Activated CD4-positive, alpha-beta T cell treated with anti-CD3 and anti-CD28 coated beads for 1 hour (primary cell): ENCODE data around the gene MYOC.
"Not testable (repeated sequence)": the region's sequence is repeated elsewhere in the genome, so short reads cannot be mapped to it uniquely, and the experiment has no call there.

ENCODE experiments used
- DNase-seq: peaks from one replicate; pipeline ENCODE4 v3.0.0-alpha.2; 2020

Gene MYOC

DNA sequence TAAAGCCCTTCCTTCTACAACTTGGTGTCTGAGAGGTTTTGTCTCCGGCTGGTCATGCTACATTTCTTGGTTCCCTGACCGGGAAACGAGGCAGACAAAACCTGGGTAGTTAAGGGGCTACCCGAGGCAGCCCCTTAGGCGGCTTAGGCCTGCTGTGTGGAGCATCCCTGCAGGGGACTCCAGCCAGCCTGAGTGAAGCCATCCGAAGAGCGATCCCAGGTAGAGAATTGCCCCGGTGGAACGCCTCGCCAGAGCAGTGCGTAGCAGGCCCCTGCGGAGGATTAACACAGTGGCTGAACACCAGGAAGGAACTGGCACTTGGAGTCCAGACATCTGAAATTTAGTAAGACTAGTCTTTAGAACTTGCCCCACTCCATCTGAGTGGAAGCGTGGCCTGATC, 51.6 kb downstream of the MYOC start:
- no peak for DNase-seq

DNA sequence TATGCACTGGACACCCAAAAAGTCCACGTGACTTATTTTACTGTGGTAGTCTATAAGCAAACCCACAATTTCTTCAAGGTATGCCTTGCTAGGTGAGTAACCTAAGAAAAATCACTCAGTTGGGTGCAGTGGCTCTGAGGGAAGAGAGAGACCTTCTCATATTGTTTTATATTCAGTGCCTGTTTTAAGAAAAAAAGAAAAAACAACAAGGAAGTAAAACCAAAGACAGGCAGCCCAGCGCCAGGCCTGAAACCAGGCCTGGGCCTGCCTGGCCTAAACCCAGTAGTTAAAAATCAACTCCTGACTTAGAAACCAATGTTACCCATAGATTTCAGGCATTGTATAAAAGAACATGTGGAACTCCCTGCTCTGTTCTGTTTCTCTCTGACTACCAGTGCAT, 52.2 kb downstream of the MYOC start:
- not testable (repeated sequence) for DNase-seq

DNA sequence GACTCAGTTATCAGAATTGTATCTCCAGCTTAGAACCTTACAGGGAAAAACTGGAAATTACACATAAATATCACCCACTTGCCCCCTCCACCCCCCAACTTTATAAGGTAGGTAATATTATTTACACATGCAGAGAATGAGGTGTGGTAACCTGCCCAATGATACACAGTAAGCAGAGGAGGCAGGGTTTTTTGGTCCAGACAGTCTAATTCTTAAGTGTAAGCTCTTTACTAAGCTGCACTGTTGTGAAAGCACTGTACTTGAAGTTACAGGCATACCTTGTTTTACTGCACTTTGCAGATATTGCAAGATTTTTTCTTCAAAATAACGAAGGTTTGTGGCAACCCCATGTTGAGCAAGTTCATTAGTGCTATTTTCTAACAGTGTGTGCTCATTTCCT, 55.3 kb downstream of the MYOC start:
- DNase-seq = no peak

DNA sequence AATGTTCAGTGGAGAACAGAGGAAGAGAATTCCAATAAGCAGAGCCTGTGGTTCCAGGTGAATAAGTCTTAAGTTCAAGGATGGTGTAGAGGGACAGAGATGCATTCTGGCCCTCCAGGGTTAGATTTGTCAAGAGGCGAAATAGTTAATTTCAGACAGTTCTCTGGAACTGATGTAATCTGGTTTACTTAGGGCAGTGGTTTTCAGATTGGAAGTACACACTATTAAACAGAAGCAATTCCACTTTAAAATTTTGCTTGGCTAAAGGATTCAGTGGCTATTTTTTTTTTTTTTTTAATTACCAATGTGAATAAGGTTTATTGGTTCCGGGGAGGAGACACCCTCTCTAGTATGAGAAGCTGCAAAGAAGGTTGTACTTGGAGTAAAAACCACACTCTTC, 55.8 kb downstream of the MYOC start:
- no peak for DNase-seq

DNA sequence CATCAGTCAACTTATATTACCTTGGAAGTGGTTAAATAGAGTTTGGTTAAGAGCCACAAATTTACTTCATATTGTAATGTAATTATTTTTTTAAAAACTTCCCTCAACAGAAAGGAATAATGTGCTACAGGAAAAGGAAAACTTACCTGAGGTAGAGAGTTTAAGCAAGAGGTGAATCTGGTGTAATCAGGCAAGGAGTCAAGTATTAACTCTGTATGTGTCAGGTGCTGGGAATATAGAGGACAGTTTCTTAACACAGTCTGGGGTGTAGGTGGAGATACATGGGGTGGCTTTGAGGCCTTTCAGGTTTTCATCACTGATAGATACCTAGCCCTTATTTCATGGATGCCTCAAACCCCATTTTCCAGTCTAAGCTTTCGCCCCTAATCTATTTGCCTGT, 56.4 kb downstream of the MYOC start:
- no peak for DNase-seq

DNA sequence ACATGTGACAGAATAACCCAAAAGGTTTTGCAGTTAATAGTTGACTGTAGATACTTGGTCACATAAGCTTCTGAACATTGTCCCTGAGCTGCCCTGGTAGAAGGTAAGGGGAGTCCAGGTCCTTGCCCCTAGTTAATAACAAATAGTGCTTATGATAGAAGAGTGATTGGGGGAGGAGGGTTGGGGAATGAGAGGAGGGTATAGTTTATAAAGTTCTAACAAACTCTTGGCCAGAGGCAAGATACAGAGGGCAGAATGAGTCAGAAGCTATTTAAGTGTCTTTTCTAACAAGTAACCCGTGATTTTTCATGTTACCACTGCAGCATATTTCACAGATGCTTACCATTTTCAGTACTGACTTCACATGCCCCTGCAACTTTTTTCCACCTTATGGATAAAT, 57.2 kb downstream of the MYOC start:
- no peak for DNase-seq

DNA sequence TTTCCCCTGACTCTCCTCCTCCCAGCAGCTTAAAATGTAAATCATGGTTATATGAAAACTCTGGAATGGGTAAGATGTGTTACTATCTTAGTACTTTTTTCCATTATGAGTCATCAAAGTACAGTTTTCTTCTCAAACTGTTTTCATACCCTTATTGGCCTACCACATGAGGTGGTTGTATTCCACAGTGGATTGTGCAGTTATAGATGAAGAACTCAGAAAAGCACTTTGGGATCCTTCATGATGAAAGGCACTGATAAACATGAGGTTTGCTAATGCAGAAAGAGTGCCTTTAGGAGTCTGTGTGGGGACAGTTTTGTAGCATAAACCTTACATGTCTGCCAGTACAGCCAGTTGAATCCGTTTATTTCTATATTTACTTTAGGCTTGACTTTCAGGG, 62.5 kb downstream of the MYOC start:
- no peak for DNase-seq

DNA sequence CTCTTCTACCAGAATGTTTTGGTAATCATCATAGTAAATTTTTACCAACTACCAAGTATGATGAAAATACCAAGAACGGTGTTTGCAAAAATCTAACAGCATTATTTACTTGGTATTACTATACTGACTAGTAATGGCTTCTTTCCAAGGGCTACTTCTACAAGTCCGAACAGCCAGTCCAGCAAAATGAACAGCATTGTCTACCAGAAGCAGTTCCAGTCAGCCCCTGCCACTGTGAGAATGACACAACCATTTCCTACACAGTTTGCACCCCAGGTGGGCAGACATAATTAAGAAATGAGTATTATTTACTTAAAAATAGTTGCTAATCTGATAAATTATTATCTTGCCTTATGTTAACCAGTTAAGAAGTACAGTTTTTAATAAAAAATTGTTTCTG, 64.3 kb downstream of the MYOC start:
- no peak for DNase-seq

DNA sequence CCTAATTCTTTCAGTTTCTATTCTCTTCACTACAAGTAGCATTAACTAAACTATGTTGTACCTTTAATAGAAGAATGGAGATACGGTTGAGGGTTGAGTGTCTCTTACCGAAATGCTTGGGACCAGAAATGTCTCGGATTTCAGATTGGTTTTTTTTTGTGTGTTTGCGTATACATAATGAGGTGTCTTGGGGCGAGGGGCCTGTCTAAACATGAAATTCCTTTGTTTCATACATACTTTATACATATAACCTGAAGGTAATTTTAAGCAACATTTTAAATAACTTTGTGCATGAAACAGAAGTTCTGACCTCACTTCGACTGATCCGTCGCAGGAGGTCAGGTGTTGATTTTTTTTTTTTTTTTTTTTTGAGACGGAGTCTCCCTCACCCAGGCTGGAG, 66.8 kb downstream of the MYOC start:
- no peak for DNase-seq
